Measurements from ENCODE around the gene LCLAT1.

DNA sequence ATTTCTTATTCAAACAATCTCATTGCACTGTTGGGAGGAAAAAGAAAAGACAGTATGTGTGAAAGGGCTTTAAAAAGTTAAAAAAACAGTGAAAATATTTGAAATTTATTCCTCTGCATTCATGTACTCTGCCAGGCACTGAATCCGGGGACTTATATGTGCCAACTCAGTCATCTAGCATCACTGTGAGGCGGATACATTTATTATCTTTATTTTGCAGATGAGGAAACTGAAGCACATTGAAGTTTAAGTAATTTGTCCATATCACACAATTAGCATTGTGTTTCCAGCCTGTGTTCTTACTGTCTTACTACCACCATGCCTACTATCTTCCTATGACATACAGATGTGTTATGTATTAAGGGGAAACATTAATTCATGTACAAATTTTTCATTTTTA is 1.8 kb downstream of the LCLAT1 start:
- TF ChIP-seq, protein P1, sequence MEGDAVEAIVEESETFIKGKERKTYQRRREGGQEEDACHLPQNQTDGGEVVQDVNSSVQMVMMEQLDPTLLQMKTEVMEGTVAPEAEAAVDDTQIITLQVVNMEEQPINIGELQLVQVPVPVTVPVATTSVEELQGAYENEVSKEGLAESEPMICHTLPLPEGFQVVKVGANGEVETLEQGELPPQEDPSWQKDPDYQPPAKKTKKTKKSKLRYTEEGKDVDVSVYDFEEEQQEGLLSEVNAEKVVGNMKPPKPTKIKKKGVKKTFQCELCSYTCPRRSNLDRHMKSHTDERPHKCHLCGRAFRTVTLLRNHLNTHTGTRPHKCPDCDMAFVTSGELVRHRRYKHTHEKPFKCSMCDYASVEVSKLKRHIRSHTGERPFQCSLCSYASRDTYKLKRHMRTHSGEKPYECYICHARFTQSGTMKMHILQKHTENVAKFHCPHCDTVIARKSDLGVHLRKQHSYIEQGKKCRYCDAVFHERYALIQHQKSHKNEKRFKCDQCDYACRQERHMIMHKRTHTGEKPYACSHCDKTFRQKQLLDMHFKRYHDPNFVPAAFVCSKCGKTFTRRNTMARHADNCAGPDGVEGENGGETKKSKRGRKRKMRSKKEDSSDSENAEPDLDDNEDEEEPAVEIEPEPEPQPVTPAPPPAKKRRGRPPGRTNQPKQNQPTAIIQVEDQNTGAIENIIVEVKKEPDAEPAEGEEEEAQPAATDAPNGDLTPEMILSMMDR (conservative IDR thresholded peaks at IDR 0.05; ENCODE audit: low read length), result no peak
- no peak for TF ChIP-seq EZH2phosphoT487 (IDR thresholded peaks at IDR 0.05; ENCODE audit: borderline replicate concordance)

Data from Loucy (cell line).